BLaER1 (cell line): Measurements from ENCODE around the gene GALNT13.

Experiments
- H3K27ac ChIP-seq: shearing (Covaris generic); formaldehyde crosslinking; 2 replicates; pipeline ENCODE4 v1.8.1; 2022
- H3K27me3 ChIP-seq: shearing (Covaris generic); formaldehyde crosslinking; 2 replicates; pipeline ENCODE4 v1.8.1; 2022
- H3K36me3 ChIP-seq: shearing (Covaris generic); formaldehyde crosslinking; 2 replicates; pipeline ENCODE4 v1.8.1; 2022
- H3K4me1 ChIP-seq: shearing (Covaris generic); formaldehyde crosslinking; 2 replicates; pipeline ENCODE4 v1.8.1; 2022
- H3K4me2 ChIP-seq: shearing (Covaris generic); formaldehyde crosslinking; 2 replicates; pipeline ENCODE4 v1.8.1; 2022
- H3K4me3 ChIP-seq: shearing (Covaris generic); formaldehyde crosslinking; 2 replicates; pipeline ENCODE4 v1.8.1; 2022
- H3K9ac ChIP-seq: shearing (Covaris generic); formaldehyde crosslinking; 2 replicates; pipeline ENCODE4 v1.8.1; 2022
- H3K9me3 ChIP-seq: shearing (Covaris generic); formaldehyde crosslinking; 2 replicates; pipeline ENCODE4 v1.8.1; 2022
- H4K20me1 ChIP-seq: shearing (Covaris generic); formaldehyde crosslinking; 2 replicates; pipeline ENCODE4 v1.8.1; 2022
- Cebpa-rat ChIP-seq: shearing (Covaris generic); IDR thresholded peaks from 2 replicates; pipeline ENCODE4 v1.8.1; 2022

The GALNT13 gene

DNA sequence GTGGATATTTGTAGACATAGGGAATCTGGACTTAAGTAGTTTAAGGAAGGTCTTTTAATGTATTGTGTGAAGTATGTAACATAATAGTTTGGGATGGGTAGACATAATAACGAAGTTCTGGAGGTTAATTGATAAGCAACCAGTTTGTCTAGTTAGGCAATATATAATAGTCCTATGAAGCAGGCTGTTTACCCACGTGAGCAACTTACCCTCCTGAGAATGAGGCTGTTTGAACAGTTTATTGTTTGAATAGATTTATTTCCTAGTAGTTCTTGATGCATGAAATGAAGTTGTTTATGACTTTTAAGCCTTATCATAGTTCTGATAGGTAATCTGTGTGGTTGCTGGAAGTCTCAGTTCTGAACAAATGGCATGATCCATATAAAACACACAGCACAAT, 361.5 kb downstream of the GALNT13 start:
- TF ChIP-seq Cebpa-rat: no peak
- Histone ChIP-seq H3K27me3 (no peaks in the 10 kb centered on the region), H3K9ac (no peak overlapping the region), H3K4me2 (no peak overlapping the region), H3K9me3 (no peaks in the 10 kb centered on the region), H3K27ac (no peak overlapping the region), H3K36me3 (no peaks in the 10 kb centered on the region), H3K4me3 (no peak overlapping the region), H3K4me1 (peaks cover 8% of the 10 kb centered on the region), H4K20me1 (no peaks in the 10 kb centered on the region)

GRCh38 chr2:154238252-154238651, 366.5 kb downstream of the GALNT13 start:
- Histone ChIP-seq H4K20me1 (no peaks in the 10 kb centered on the region), H3K4me2 (no peak overlapping the region), H3K4me1 (no peaks in the 10 kb centered on the region), H3K27ac (no peak overlapping the region), H3K4me3 (no peak overlapping the region), H3K9me3 (no peaks in the 10 kb centered on the region), H3K27me3 (no peaks in the 10 kb centered on the region), H3K9ac (no peak overlapping the region), H3K36me3 (no peaks in the 10 kb centered on the region)
- no peak for TF ChIP-seq Cebpa-rat

DNA sequence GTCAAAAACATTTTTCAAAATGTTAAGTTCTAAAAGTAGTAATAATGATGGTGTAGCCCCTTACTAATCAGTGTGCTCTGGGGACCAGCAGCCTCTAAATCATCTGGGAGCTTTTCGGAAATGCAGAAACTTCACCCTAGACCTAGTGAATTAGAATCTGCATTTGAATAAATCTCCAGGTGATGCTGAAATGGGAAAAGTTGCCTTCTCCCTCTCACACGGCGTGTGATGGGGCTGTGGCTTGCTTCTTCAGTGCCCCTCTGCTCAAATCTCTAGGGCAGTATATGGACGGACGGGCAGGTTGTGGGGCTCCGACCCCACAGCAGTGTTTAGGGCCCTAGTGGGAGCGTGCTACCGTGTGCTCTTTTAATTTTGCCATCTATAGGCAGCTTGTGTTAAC, 368.6 kb downstream of the GALNT13 start:
- H3K27me3 ChIP-seq: no peaks in the 10 kb centered on the region
- TF ChIP-seq Cebpa-rat: no peak
- no peaks in the 10 kb centered on the region for H3K36me3 ChIP-seq
- no peak overlapping the region for H3K4me3 ChIP-seq
- no peaks in the 10 kb centered on the region for H3K4me1 ChIP-seq
- H3K9ac ChIP-seq: no peak overlapping the region
- H3K4me2 ChIP-seq: no peak overlapping the region
- H4K20me1 ChIP-seq: no peaks in the 10 kb centered on the region
- no peaks in the 10 kb centered on the region for H3K9me3 ChIP-seq
- no peak overlapping the region for H3K27ac ChIP-seq

DNA sequence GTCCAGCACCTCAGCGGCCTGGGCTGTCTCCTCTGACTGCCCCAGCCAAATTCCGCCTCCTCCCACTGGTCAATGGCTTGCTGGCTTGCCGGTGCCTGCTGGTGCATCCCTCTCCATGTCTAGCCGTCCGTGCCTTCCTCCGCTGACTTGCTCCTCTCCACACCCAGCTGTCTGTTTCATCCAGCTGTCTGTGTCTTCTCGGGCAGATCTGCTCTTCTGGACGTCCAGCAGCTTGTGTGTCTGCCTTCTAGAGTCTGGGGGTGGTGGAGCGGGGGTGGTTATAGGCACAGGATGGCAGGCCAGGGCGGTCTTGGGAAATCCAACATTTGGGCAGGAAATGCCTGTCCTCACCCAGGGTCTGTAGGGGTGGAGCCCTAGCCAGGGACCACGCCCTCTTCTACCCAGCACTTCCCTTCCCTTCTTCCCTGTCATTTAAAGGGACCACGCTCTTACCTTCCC, 369.2 kb downstream of the GALNT13 start:
- Histone ChIP-seq H3K9ac (no peak overlapping the region), H3K27me3 (no peaks in the 10 kb centered on the region), H3K9me3 (no peaks in the 10 kb centered on the region), H3K4me2 (no peak overlapping the region), H3K4me1 (no peaks in the 10 kb centered on the region), H3K4me3 (no peak overlapping the region), H3K36me3 (no peaks in the 10 kb centered on the region), H4K20me1 (no peaks in the 10 kb centered on the region), H3K27ac (no peak overlapping the region)
- TF ChIP-seq Cebpa-rat: no peak

DNA sequence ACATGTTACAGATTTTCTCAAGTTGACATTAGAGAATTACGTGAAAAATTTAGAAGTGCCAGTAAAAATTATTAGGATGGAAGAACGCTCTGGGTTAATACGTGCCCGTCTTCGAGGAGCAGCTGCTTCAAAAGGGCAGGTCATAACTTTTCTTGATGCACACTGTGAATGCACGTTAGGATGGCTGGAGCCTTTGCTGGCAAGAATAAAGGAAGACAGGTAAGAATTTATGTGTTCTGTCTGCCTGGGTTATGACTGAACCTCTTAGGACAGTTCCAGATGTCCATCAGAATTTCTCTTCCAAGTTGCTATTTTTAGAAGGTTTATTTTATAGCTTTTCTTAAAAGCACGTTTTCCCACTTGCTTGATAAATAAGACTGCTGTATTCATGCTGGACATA, 371.0 kb downstream of the GALNT13 start:
- Histone ChIP-seq H3K4me2 (no peak overlapping the region), H4K20me1 (no peaks in the 10 kb centered on the region), H3K27ac (no peak overlapping the region), H3K27me3 (no peaks in the 10 kb centered on the region), H3K9ac (no peak overlapping the region), H3K36me3 (no peaks in the 10 kb centered on the region), H3K9me3 (no peaks in the 10 kb centered on the region), H3K4me3 (no peak overlapping the region), H3K4me1 (no peaks in the 10 kb centered on the region)
- no peak for TF ChIP-seq Cebpa-rat

GRCh38 chr2:154243685-154244084, 372.0 kb downstream of the GALNT13 start:
- H3K27me3 ChIP-seq: no peaks in the 10 kb centered on the region
- H3K9ac ChIP-seq: no peak overlapping the region
- no peaks in the 10 kb centered on the region for H3K4me1 ChIP-seq
- TF ChIP-seq Cebpa-rat: no peak
- H3K9me3 ChIP-seq: no peaks in the 10 kb centered on the region
- H3K36me3 ChIP-seq: no peaks in the 10 kb centered on the region
- no peak overlapping the region for H3K4me3 ChIP-seq
- H3K4me2 ChIP-seq: no peak overlapping the region
- no peak overlapping the region for H3K27ac ChIP-seq
- H4K20me1 ChIP-seq: no peaks in the 10 kb centered on the region

- Histone ChIP-seq H3K4me3 (no peak overlapping the region), H3K9me3 (no peaks in the 10 kb centered on the region), H3K36me3 (no peaks in the 10 kb centered on the region), H3K9ac (no peak overlapping the region), H3K27ac (no peak overlapping the region), H4K20me1 (no peaks in the 10 kb centered on the region), H3K27me3 (no peaks in the 10 kb centered on the region), H3K4me2 (no peak overlapping the region), H3K4me1 (no peaks in the 10 kb centered on the region)
- TF ChIP-seq Cebpa-rat: no peak
These were observed 373.2 kb downstream of the GALNT13 start for GRCh38 chr2:154244932-154245331.

- Histone ChIP-seq H4K20me1 (no peaks in the 10 kb centered on the region), H3K36me3 (no peaks in the 10 kb centered on the region), H3K27ac (no peak overlapping the region), H3K4me3 (no peak overlapping the region), H3K27me3 (no peaks in the 10 kb centered on the region), H3K9me3 (no peaks in the 10 kb centered on the region), H3K4me1 (no peaks in the 10 kb centered on the region), H3K9ac (no peak overlapping the region), H3K4me2 (no peak overlapping the region)
- no peak for TF ChIP-seq Cebpa-rat
These were observed 375.8 kb downstream of the GALNT13 start for GRCh38 chr2:154247503-154247902.

DNA sequence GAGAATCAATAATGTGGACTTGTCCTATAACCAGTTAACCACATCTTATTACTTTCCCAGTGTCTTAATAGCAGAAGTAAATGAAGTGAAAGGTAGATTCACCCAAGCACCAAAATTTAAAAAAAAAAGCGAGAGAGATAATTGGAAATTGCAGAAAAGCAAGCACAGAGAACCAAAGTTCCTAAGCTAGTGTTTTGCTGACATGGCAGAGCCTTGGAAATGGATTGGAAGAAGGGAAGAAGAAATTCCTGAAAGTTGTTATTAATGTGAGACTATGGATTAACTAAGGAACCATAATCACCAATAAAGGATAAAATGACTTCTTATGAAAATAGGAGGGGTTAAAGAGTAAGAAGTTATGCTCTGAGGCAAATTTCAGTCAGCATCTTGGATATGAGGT, 384.4 kb downstream of the GALNT13 start:
- Histone ChIP-seq H3K4me3 (no peak overlapping the region), H3K27me3 (no peaks in the 10 kb centered on the region), H3K36me3 (no peaks in the 10 kb centered on the region), H3K4me1 (no peaks in the 10 kb centered on the region), H3K9ac (no peak overlapping the region), H3K4me2 (no peak overlapping the region), H3K27ac (no peak overlapping the region), H3K9me3 (no peaks in the 10 kb centered on the region), H4K20me1 (no peaks in the 10 kb centered on the region)
- TF ChIP-seq Cebpa-rat: no peak

DNA sequence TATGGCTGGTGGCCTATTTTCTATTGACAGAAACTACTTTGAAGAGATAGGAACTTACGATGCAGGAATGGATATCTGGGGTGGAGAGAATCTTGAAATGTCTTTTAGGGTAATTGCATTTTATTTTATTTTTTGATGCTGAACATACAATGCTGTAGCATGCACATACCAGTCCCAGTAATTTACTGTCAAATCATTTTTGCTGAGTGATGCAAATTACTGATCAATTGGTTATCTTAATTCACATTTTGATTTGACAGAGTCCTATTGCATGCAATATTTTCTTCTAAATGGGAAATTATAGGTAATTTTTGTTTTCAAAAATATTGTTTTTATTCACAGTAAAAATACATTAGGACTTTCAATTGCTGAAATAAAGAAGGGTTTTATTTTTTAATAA, 387.3 kb downstream of the GALNT13 start:
- H4K20me1 ChIP-seq: no peaks in the 10 kb centered on the region
- no peak overlapping the region for H3K9ac ChIP-seq
- H3K9me3 ChIP-seq: no peaks in the 10 kb centered on the region
- no peak for TF ChIP-seq Cebpa-rat
- no peaks in the 10 kb centered on the region for H3K4me1 ChIP-seq
- no peak overlapping the region for H3K4me3 ChIP-seq
- H3K36me3 ChIP-seq: no peaks in the 10 kb centered on the region
- no peak overlapping the region for H3K4me2 ChIP-seq
- H3K27me3 ChIP-seq: no peaks in the 10 kb centered on the region
- no peak overlapping the region for H3K27ac ChIP-seq

DNA sequence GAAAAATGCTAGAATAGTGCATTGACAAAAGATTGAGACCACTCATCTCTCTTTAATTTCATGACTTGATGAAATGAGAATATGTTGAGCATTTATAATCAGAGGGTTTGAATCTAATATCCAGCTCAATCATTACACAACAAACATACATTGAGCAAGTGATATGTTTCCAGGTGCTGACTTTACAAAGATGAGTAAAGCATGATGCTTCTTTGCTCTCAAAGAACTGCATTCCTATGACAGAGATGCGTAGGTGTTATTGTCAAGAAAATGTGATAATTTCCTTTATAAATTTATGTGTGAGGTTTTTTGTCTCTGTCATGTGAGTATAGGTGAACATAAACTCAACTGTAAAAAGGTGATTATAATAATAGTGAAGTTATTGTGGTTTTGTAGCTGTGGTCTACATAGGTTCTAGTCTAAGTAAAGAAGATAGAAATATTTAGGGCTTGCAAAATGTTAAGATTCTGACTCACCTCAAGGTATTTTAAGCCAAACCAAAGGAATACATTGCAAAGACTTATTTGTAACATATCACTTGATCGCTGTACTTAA, 389.8 kb downstream of the GALNT13 start:
- Histone ChIP-seq H3K27me3 (no peaks in the 10 kb centered on the region), H3K36me3 (no peaks in the 10 kb centered on the region), H3K4me3 (no peak overlapping the region), H3K27ac (no peak overlapping the region), H3K4me2 (no peak overlapping the region), H4K20me1 (no peaks in the 10 kb centered on the region), H3K9me3 (no peaks in the 10 kb centered on the region), H3K4me1 (no peaks in the 10 kb centered on the region), H3K9ac (no peak overlapping the region)
- TF ChIP-seq Cebpa-rat: no peak
